Activated naive CD4-positive, alpha-beta T cell treated with anti-CD3 and anti-CD28 coated beads, Interleukin-2, amount 50 U/mL, for 16 hours (primary cell): ENCODE results near the gene MAP1LC3C.
"Not testable (repeated sequence)": the region's sequence is repeated elsewhere in the genome, so short reads cannot be mapped to it uniquely, and the experiment has no call there.

Experiments used
- DNase-seq: peaks from one replicate; pipeline ENCODE4 v3.0.0-alpha.2; 2020

MAP1LC3C gene

DNA sequence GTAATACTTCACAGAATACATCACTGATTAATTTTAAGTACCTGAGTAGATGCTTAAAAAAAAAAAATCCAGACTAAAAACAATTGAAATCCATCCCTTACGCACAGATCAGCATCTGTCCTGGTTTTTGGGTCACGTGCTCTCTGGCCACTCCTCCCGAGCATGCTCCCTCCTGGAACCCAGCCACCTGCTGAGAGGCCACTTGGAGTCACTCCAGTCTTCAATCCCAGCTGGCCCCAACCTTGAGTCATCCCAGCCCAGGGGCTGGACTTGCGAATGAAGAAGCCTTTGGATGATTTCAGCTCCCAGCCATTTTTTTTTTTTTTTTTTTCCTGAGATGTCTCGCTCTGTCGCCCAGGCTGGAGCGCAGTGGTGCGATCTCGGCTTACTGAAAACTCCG is 8.9 kb downstream of the MAP1LC3C start:
- DNase-seq, result no peak

- not testable (repeated sequence) for DNase-seq
Measured at GRCh38 chr1:241988389-241988930, 10.4 kb downstream of the MAP1LC3C start.

GRCh38 chr1:241985787-241986186 is 13.1 kb downstream of the MAP1LC3C start:
- no peak for DNase-seq

DNA sequence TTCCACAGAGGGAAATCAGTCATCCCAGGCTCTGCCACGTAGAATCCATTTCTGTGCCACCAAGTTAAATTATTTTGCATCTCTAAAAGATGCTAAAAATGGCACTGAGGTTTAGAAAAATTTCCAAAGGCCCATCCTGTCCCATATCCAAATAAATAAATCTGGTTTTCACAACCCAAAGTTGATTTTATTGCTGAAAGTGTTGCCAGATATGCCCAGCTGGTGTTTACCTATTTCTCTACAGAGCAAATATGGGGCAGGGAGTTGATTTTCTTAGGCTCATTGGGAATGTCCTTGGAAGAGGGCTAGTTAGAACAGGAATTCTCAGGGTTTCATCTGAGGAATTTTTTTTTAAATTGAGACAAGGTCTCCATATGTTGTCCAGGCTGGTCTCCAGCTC is 19.0 kb downstream of the MAP1LC3C start:
- no peak for DNase-seq

DNA sequence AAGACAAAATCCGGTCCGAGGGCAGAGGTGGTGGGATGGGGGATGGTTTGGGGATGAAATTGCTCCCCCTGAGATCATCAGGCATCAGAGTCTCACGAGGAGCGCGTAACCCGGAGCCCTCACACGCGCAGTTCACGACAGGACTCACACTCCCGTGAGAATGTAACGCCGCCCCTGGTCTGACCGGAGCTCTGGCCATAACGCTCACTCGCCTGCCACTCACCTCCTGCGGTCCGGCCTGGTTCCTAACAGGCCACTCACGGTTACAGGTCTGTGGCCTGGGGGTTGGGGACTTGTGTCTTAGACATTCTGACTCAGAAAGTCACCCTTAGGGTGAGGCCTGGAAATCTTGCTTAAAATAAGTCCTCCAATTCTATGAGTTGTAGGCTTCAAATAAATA is 19.8 kb downstream of the MAP1LC3C start:
- no peak for DNase-seq

- no peak for DNase-seq
Measured at GRCh38 chr1:241976229-241976628, 22.7 kb downstream of the MAP1LC3C start.

DNA sequence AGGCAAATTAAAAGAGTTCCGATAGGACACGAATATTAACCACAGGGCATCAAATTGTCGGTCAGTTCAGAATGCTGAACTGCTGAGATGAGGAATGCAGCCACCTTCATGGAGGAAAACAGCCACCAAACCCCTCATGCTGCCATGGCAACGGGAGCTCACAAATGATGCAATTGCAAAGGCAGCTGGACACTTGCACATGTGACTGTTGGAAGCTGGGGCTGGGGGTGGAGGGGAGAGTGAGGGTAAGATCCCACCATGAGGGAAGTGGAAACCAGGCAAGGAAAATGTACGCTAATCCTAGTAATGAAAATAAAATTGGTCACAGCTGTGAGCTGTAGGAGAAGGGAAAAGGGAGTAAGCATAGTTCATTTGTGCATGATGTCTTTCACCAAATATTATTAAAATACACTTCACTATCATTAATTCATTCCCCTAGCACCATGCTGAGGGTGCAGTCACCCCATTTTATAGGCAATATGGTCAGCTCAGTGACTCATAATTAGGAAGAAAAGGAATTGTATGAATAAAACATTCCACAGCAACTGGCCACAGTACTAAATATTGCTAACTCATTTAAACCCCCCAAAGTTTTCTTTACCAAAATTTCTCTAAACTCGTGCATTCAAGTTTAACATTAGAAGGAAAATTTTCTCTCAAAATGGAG is 26.1 kb downstream of the MAP1LC3C start:
- no peak for DNase-seq

DNA sequence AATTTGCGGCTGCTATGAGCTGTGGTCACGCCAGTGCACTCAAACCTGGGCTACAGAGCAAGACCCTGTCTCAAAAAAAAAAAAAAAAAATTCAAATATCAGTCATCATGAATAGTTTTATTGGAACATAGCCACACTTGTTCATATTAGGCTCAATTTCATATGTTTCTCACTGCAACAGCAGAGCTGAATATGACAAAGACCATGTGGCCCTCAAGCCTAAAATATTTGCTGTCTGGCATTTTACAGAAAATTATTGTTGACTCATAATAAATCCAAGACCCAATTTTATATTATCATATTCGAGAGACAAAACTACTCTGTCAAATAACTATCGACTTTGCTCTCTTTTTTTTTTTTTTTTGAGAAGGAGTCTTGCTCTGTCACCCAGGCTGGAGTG is 30.3 kb downstream of the MAP1LC3C start:
- no peak for DNase-seq

DNA sequence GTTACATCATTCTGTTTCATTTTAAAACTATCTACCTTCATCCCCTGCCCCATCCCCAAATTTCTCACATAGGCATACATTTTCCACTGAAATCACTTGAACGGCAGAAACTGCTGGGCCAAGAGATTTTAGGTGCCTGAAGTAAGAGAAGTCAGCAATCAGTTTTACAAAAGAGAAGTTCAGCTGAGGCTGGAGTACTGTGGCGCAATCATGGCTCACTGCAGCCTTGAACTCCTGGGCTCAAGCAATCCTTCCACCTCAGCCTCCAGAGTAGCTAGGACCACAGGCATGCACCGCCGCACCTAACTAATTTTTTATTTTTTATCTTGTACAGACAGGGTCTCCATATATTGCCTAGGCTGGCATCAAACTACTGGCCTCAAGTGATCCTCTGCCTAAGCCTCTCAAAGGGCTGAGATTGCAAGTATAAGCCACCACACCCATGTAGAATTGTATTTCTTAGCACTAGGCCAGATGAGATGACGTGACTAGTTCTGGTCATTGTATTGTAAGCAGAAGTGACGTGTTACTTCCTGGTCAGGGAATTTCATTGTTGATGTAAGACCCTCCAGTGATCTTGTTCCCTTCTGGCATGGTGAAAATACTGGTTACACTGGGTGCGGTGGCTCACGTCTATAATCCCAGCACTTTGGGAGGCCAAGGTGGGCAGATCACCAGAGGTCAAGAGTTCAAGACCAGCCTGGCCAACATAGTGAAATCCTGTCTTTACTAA is 34.2 kb downstream of the MAP1LC3C start:
- no peak for DNase-seq

GRCh38 chr1:241963722-241964121 is 35.2 kb downstream of the MAP1LC3C start:
- DNase-seq, result no peak

GRCh38 chr1:241962153-241962552 is 36.7 kb downstream of the MAP1LC3C start:
- DNase-seq, result no peak

DNA sequence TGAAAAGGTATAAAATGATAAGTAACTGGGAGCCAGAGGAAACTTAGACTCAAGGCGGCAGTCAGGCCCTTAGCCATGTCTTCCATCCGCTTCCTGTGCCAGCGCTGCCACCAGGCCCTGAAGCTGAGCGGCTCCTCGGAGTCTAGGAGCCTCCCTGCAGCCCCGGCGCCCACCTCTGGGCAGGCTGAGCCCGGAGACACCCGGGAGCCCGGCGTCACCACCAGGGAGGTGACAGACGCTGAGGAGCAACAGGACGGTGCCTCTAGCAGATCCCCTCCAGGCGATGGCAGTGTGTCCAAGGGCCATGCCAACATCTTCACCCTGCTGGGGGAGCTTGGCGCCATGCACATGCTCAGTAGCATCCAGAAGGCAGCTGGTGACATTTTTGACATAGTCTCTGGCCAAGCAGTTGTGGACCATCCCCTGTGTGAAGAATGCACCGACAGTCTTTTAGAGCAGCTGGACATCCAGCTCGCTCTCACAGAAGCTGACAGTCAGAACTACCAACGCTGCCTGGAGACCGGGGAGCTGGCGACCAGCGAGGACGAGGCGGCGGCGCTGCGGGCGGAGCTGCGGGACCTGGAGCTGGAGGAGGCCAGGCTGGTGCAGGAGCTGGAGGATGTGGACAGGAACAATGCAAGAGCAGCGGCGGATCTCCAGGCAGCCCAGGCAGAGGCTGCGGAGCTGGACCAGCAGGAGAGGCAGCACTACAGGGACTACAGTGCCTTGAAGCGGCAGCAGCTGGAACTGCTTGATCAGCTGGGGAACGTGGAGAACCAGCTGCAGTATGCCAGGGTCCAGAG is 41.0 kb downstream of the MAP1LC3C start, which contains the start of gene BECN2:
BECN2 (plus strand) TSS at position 76 of the 803 bp plus-strand sequence; CDS start at position 76, 0 bp downstream.
- DNase-seq, result no peak

DNA sequence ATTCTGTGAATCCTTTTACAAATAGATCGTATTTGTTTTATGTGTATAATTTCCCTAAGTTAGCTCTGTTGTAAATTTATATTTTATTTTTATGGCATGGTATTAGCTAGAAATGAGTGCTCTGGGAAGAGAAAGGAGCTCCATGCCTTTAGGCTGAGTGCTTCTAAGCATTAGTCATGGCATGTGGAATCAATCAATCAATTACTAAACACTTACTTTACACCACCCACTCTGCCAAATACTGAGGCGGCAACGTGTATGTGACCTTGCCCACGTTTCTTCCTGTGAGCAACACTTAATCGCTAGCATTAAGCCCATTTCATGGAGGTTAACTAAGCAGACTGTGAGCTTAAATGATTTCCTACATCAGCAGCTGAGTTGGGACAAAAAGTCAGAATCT is 48.5 kb downstream of the MAP1LC3C start:
- no peak for DNase-seq

- DNase-seq, result no peak
Measured at GRCh38 chr1:241947354-241947753, 51.5 kb downstream of the MAP1LC3C start.
